OCI-LY7 (cell line): ENCODE results near the gene PXMP4.

Source experiments
- EZH2phosphoT487 ChIP-seq: fragments of 200-600 bp; sonication (generic); IDR thresholded peaks from 2 replicates; pipeline ENCODE4 v1.6.1; 2018; ENCODE audit warnings: low read depth, borderline replicate concordance, mild to moderate bottlenecking, mixed run types, antibody characterized with exemption, low read length, moderate library complexity, mixed read lengths
- TF ChIP-seq, protein P1 (sequence below): fragments of 200-600 bp; sonication (generic); conservative IDR thresholded peaks from 2 replicates; pipeline ENCODE4 v1.5.1; 2014; ENCODE audit warnings: mild to moderate bottlenecking, antibody characterized with exemption, low read length, moderate library complexity, mixed read lengths

DNA sequence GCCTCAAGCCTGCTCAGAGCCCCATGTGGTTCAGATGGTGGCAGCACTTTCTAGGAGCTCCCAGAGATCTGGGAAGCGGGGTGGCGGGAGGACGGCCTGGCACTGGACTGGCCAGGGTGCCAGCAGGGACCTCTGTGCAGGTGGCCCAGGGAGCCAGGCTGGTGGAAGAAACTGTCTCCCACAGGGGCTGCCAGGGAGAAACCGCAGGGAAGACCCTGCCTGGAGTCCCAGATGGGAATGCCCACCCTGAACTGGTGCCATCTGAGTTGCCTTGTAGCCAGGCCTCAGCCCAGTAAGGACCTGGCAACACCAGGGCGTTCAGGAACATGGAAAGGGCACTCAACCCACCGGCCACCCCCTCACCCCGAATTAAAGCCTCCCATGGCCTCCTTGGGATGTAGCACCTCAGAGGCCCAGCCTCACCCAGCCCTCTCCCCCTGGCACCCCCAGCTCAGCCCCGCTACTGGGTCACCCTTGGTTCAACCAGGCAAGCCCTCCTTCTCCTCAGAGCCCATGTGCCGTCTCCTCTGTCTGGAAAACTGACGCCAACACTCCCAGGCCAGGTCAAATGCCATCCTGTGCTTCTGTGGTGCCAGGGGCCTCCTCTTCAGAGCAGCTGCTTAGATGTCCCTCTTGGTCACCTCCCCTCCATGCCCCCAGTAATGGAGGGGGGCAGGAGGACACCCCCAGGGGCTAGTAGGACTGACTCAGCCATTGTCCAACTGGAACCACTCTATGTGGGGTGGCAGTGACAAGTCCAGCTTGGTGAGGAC, 63.9 kb downstream of the PXMP4 start:
- TF ChIP-seq, protein P1, sequence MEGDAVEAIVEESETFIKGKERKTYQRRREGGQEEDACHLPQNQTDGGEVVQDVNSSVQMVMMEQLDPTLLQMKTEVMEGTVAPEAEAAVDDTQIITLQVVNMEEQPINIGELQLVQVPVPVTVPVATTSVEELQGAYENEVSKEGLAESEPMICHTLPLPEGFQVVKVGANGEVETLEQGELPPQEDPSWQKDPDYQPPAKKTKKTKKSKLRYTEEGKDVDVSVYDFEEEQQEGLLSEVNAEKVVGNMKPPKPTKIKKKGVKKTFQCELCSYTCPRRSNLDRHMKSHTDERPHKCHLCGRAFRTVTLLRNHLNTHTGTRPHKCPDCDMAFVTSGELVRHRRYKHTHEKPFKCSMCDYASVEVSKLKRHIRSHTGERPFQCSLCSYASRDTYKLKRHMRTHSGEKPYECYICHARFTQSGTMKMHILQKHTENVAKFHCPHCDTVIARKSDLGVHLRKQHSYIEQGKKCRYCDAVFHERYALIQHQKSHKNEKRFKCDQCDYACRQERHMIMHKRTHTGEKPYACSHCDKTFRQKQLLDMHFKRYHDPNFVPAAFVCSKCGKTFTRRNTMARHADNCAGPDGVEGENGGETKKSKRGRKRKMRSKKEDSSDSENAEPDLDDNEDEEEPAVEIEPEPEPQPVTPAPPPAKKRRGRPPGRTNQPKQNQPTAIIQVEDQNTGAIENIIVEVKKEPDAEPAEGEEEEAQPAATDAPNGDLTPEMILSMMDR: no peak
- no peak for TF ChIP-seq EZH2phosphoT487
